ENCODE data around the gene AGRN.

DNA sequence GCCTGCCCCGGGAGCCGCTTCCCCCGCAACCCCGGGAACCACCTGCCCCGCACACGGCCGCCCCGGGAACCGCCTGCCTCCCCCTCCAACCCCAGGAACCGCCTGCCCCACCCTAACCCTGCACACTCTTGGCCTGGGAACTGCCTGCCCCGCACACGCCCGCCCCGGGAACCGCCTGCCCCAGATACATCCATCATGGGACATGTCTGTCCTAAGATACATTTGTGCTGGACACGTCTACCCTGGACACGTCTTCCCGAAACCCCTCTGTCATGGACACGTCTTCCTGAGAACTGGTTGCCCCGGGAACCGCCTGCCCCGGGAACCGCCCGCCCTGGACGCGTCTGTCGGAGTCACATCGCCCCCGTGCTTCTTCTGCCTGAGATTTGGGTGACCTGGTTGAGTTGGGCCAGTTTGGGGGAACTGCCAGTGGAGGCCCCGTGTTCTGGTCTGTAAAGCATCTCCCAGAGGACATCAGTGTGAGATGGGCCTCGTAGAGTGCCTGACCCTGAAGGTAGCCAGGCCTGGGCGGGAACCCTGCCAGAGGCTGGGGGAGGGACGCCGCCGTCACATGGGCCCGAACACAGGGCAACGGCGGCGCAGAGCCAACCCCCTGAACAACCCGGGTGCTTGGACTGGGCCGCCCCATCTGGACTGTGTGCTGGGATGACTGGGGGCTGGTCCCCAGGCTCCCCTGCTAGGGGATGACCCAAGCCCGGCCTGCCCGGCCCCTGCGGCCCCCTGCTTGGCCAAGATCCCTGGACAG, 41.7 kb upstream of the AGRN start:
- TF ChIP-seq GABPA (IDR thresholded peaks at IDR 0.05 in 1 of 2, conservative IDR thresholded peaks at IDR 0.05 in 1 of 2) (no peak), EGR1 (IDR thresholded peaks at IDR 0.05; ENCODE audit: low read depth in 2 of 2) (no peak), TAF1 (conservative IDR thresholded peaks at IDR 0.05) (no peak), HNF4G (IDR thresholded peaks at IDR 0.05) (no peak), RAD21 (IDR thresholded peaks at IDR 0.05) (no peak), NR2F2 (IDR thresholded peaks at IDR 0.05) (no peak), JUND (IDR thresholded peaks at IDR 0.05) (no peak), FOXA1 (IDR thresholded peaks at IDR 0.05) (no peak)
- TF ChIP-seq, protein P1, sequence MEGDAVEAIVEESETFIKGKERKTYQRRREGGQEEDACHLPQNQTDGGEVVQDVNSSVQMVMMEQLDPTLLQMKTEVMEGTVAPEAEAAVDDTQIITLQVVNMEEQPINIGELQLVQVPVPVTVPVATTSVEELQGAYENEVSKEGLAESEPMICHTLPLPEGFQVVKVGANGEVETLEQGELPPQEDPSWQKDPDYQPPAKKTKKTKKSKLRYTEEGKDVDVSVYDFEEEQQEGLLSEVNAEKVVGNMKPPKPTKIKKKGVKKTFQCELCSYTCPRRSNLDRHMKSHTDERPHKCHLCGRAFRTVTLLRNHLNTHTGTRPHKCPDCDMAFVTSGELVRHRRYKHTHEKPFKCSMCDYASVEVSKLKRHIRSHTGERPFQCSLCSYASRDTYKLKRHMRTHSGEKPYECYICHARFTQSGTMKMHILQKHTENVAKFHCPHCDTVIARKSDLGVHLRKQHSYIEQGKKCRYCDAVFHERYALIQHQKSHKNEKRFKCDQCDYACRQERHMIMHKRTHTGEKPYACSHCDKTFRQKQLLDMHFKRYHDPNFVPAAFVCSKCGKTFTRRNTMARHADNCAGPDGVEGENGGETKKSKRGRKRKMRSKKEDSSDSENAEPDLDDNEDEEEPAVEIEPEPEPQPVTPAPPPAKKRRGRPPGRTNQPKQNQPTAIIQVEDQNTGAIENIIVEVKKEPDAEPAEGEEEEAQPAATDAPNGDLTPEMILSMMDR (IDR thresholded peaks at IDR 0.05; ENCODE audit: low read depth, low read length, missing input control): no peak
- TF ChIP-seq, protein P2, sequence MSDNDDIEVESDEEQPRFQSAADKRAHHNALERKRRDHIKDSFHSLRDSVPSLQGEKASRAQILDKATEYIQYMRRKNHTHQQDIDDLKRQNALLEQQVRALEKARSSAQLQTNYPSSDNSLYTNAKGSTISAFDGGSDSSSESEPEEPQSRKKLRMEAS (IDR thresholded peaks at IDR 0.05): no peak
- TF ChIP-seq, protein P3, sequence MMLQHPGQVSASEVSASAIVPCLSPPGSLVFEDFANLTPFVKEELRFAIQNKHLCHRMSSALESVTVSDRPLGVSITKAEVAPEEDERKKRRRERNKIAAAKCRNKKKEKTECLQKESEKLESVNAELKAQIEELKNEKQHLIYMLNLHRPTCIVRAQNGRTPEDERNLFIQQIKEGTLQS (IDR thresholded peaks at IDR 0.05): no peak
- TF ChIP-seq, protein P4, sequence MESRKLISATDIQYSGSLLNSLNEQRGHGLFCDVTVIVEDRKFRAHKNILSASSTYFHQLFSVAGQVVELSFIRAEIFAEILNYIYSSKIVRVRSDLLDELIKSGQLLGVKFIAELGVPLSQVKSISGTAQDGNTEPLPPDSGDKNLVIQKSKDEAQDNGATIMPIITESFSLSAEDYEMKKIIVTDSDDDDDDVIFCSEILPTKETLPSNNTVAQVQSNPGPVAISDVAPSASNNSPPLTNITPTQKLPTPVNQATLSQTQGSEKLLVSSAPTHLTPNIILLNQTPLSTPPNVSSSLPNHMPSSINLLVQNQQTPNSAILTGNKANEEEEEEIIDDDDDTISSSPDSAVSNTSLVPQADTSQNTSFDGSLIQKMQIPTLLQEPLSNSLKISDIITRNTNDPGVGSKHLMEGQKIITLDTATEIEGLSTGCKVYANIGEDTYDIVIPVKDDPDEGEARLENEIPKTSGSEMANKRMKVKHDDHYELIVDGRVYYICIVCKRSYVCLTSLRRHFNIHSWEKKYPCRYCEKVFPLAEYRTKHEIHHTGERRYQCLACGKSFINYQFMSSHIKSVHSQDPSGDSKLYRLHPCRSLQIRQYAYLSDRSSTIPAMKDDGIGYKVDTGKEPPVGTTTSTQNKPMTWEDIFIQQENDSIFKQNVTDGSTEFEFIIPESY (IDR thresholded peaks at IDR 0.05): no peak
